Measurements from ENCODE around the gene FAM241A. TPM values are rescaled to one million over a fixed set of nuclear protein-coding genes. Genes with fewer than 3 reads are reported as not detected.

FAM241A gene
- total RNA-seq, 1 donor from 2014 or later: 1.2 TPM

DNA sequence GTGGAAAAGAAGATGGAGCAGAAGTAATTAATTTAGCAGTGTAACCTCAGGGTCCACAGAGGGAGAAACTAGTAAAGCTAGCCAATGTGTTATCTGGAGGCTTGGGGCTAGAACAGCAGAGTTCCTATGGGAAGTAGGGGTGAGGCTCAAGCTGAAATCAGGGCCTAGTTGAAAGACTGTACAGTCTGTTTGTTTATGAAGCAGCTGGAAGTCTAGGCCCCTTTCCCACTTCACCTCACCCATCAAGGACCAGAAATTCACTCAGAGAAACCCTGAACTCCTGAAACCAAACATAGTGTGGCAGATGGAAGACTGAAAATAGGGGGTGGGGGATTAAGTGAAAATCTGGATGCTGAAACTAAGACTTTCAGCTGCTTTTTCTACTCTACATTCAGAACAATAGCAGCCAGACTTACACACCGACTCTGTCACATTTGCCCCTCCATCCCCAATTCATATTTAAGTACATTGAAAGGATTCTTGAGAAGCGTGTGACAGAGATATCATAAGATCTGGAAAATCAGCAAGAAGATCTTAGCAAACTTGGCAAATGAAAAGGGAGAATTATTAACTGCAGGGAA, 32.6 kb upstream of the FAM241A start:
- peak overlapping the region; percentile 60 for H3K27ac Mint-ChIP-seq (ENCODE audit: unreplicated experiment)
- H3K4me1 Mint-ChIP-seq (ENCODE audit: low read depth, unreplicated experiment): peaks cover 13% of the 10 kb centered on the region
- H3K36me3 Mint-ChIP-seq (ENCODE audit: unreplicated experiment): no peaks in the 10 kb centered on the region
- H3K4me3 Mint-ChIP-seq (ENCODE audit: unreplicated experiment): no peak overlapping the region
- no peaks in the 10 kb centered on the region for H3K9me3 Mint-ChIP-seq (ENCODE audit: unreplicated experiment)
- no peak for DNase-seq
- TF ChIP-seq, protein P1, sequence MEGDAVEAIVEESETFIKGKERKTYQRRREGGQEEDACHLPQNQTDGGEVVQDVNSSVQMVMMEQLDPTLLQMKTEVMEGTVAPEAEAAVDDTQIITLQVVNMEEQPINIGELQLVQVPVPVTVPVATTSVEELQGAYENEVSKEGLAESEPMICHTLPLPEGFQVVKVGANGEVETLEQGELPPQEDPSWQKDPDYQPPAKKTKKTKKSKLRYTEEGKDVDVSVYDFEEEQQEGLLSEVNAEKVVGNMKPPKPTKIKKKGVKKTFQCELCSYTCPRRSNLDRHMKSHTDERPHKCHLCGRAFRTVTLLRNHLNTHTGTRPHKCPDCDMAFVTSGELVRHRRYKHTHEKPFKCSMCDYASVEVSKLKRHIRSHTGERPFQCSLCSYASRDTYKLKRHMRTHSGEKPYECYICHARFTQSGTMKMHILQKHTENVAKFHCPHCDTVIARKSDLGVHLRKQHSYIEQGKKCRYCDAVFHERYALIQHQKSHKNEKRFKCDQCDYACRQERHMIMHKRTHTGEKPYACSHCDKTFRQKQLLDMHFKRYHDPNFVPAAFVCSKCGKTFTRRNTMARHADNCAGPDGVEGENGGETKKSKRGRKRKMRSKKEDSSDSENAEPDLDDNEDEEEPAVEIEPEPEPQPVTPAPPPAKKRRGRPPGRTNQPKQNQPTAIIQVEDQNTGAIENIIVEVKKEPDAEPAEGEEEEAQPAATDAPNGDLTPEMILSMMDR (IDR thresholded peaks at IDR 0.05; ENCODE audit: partially characterized antibody, unreplicated experiment): no peak
- H3K27me3 Mint-ChIP-seq (ENCODE audit: unreplicated experiment): peaks cover 3% of the 10 kb centered on the region

DNA sequence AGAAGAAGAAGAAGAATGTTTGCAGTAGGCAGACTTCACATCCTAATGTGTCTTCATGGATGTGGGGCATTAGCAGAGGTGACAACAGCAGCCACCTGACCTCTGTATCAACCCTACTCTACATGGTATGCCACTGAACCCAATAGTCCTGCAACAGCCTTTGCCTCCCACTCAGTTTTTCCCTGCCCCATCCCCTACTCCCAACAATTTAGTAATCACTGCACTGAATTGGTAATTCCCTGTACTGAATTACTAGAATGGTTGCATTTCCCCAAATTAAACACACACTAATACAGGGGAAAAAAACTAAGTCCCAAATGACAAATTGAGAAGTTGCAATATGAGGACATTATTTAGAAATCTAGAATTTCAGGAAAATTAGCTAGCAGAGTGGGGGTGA, 31.4 kb upstream of the FAM241A start:
- TF ChIP-seq, protein P1 (IDR thresholded peaks at IDR 0.05; ENCODE audit: partially characterized antibody, unreplicated experiment): no peak
- Mint-ChIP-seq H3K4me1 (ENCODE audit: low read depth, unreplicated experiment) (peaks cover 13% of the 10 kb centered on the region), H3K4me3 (ENCODE audit: unreplicated experiment) (no peak overlapping the region), H3K36me3 (ENCODE audit: unreplicated experiment) (no peaks in the 10 kb centered on the region), H3K27me3 (ENCODE audit: unreplicated experiment) (peaks cover 3% of the 10 kb centered on the region), H3K9me3 (ENCODE audit: unreplicated experiment) (no peaks in the 10 kb centered on the region), H3K27ac (ENCODE audit: unreplicated experiment) (no peak overlapping the region)
- DNase-seq: no peak

DNA sequence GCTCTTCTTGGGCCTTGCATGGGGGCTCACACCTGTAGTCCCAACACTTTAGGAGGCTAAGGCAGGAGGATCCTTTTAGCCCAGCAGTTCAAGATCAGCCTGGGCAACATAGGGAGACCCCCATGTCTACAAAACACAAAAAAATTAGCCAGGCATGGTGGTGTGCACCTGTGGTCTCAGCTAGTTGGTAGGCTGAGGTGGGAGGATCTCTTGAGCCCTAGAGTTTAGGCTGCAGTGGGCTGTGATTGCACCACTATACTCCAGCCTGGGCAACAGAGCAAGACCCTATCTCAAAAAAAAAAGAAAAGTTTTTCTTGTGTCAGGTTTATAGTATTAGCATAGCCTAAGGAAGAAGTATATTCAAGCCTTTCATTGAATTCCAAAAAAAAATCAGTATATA, 30.8 kb upstream of the FAM241A start:
- H3K27me3 Mint-ChIP-seq (ENCODE audit: unreplicated experiment): peaks cover 3% of the 10 kb centered on the region
- H3K4me3 Mint-ChIP-seq (ENCODE audit: unreplicated experiment): no peak overlapping the region
- TF ChIP-seq, protein P1 (IDR thresholded peaks at IDR 0.05; ENCODE audit: partially characterized antibody, unreplicated experiment): no peak
- H3K36me3 Mint-ChIP-seq (ENCODE audit: unreplicated experiment): no peaks in the 10 kb centered on the region
- no peak overlapping the region for H3K27ac Mint-ChIP-seq (ENCODE audit: unreplicated experiment)
- peaks cover 1% of the 10 kb centered on the region for H3K9me3 Mint-ChIP-seq (ENCODE audit: unreplicated experiment)
- H3K4me1 Mint-ChIP-seq (ENCODE audit: low read depth, unreplicated experiment): peaks cover 13% of the 10 kb centered on the region
- no peak for DNase-seq

DNA sequence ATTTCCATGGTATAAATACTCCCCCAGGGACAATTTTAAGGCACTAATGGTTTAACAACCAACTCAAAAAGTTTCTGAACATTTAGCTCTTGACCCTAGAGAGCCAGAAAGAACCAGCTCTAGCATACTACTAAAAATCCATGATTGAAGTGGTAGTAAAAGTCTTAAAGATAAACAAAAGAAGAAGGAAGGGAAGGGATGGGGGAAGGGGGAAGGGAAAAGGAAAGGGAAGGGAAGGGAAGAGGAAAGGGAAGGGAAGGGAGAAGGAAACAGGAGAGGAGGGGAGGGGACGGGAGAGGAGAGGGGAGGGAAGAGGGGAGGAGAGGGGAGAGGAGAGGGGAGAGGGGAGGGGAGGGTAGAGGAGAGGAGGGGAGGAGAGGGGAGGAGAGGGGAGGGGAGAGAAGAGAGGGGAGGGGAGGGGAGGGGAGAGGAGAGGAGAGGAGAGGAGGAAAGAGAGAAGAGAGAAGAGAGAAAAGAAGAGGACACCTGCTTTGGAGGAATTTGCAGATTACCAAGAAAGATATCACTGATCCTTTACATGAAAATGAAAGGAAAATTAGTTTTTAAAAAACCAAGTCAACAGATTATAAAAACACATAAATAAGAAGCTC, 26.4 kb upstream of the FAM241A start:
- no peaks in the 10 kb centered on the region for H3K36me3 Mint-ChIP-seq (ENCODE audit: unreplicated experiment)
- no peaks in the 10 kb centered on the region for H3K27me3 Mint-ChIP-seq (ENCODE audit: unreplicated experiment)
- H3K27ac Mint-ChIP-seq (ENCODE audit: unreplicated experiment): no peak overlapping the region
- H3K9me3 Mint-ChIP-seq (ENCODE audit: unreplicated experiment): peaks cover 4% of the 10 kb centered on the region
- H3K4me1 Mint-ChIP-seq (ENCODE audit: low read depth, unreplicated experiment): peaks cover 10% of the 10 kb centered on the region
- no peak for DNase-seq
- no peak overlapping the region for H3K4me3 Mint-ChIP-seq (ENCODE audit: unreplicated experiment)
- TF ChIP-seq, protein P1 (IDR thresholded peaks at IDR 0.05; ENCODE audit: partially characterized antibody, unreplicated experiment): no peak

DNA sequence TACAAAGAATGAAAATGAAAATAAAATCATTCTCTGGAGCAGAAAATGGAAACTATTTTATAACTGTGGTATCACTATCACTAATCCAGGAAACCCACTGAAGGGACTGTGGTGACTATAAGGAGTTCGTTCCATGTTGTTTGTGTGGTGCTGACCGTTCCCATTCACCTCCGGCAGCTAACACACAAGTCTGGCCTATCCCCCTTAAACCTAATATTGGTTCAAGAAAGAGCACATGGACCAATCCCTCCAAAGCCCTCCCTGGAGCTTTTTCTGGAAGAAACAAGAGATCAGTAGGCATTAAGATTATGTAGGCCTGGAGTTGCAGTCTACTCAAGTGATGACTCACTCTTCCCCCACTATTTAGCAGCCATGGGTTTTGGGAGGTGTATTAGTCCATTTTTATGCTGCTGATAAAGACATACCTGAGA, 25.9 kb upstream of the FAM241A start:
- Mint-ChIP-seq H3K36me3 (ENCODE audit: unreplicated experiment) (no peaks in the 10 kb centered on the region), H3K27ac (ENCODE audit: unreplicated experiment) (no peak overlapping the region), H3K9me3 (ENCODE audit: unreplicated experiment) (peaks cover 4% of the 10 kb centered on the region), H3K4me1 (ENCODE audit: low read depth, unreplicated experiment) (peaks cover 11% of the 10 kb centered on the region), H3K27me3 (ENCODE audit: unreplicated experiment) (no peaks in the 10 kb centered on the region), H3K4me3 (ENCODE audit: unreplicated experiment) (no peak overlapping the region)
- TF ChIP-seq, protein P1 (IDR thresholded peaks at IDR 0.05; ENCODE audit: partially characterized antibody, unreplicated experiment): no peak
- DNase-seq: no peak

Data from glutamatergic neuron (in vitro differentiated cells).